GM10847 (cell line): ENCODE data around the gene ZNF44.

Experiments used
- POLR2A ChIP-seq: IDR thresholded peaks from 2 replicates; pipeline ENCODE4 v1.6.1; 2011; ENCODE audit not compliant: insufficient read length; ENCODE audit errors: extremely low read depth

ZNF44 gene

DNA sequence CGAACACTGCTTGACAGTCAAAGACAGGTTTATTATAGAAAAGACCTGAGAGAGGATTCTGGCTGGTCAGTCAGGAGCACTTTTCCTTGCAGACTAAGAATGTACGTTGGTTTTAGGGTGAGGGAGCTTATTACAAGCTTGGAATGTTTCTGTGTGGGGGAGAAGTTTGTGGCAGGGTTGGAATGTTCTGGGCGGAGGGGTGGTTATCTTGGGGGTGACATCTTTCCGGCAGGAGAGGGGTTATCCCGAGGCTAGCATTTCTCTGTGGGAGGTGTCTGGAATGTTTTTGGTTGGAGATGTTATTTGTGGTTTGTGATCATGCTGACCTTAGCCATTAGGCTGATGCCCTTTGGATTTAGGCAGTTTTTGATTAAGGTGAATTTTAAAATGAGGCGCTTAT is 70.0 kb downstream of the ZNF44 start:
- TF ChIP-seq POLR2A: no peak

DNA sequence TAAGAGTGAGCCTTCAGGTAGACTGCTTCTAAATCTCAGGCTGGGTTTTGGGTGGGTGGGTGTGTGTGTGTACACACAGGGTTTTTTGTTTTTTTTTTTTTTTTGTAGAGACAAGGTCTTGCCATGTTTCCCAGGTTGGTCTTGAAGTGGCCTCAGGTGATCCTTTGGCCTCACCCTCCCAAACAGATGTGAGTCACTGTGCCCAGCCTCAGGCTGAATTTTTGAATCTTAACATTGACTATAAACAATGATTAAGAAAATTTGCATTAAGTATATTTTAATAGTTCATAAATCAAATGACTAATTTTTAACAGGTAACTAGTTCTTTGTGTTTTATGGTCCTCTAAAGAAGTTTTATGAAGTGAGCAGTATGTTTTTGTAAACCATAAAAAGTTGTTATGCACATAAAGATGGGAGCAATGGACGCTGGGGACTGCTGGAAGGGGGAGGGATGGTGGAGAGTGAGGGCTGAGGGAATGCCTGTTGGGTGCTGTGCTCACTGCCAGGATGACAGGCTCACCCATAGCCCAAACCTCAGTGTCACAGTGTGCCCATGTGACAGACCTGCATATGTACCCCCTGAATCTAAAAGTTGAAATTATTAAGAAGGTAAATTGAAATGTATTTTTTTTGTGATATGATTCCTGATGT is 71.6 kb downstream of the ZNF44 start:
- no peak for TF ChIP-seq POLR2A
